ENCODE measurements around the gene CACNB1. TPM values are rescaled to one million over a fixed set of nuclear protein-coding genes. Genes with fewer than 3 reads are reported as not detected.

The CACNB1 gene
- total RNA-seq, 1 donor = 4.5 TPM

- no peaks in the 10 kb centered on the region for H3K27me3 ChIP-seq (ENCODE audit: insufficient read depth, low read length)
- H3K4me1 ChIP-seq (ENCODE audit: insufficient read depth, low read length) = peaks cover 9% of the 10 kb centered on the region
- no peaks in the 10 kb centered on the region for H3K9me3 ChIP-seq (ENCODE audit: low read depth, low read length)
- H3K4me3 ChIP-seq (ENCODE audit: low read length) = no peak overlapping the region
These were observed 72.2 kb downstream of the CACNB1 start for GRCh38 chr17:39125143-39125875.

GRCh38 chr17:39123627-39124026, 73.8 kb downstream of the CACNB1 start:
- Histone ChIP-seq H3K4me3 (ENCODE audit: low read length) (no peak overlapping the region), H3K4me1 (ENCODE audit: insufficient read depth, low read length) (peaks cover 22% of the 10 kb centered on the region), H3K27me3 (ENCODE audit: insufficient read depth, low read length) (no peaks in the 10 kb centered on the region), H3K9me3 (ENCODE audit: low read depth, low read length) (no peaks in the 10 kb centered on the region)

Other genes with a start within 250 kb of the CACNB1 start
- gene FBXO47, start 230.3 kb downstream of the CACNB1 start, total RNA-seq = not detected
- gene PLXDC1, start 46.0 kb downstream of the CACNB1 start, total RNA-seq = 9.6 TPM
- not detected for gene ARL5C, start 31.5 kb downstream of the CACNB1 start, total RNA-seq
- 3,292 TPM for gene RPL19, start 2.6 kb upstream of the CACNB1 start, total RNA-seq
- gene STAC2, start 28.3 kb upstream of the CACNB1 start, total RNA-seq = not detected
- 15.8 TPM for gene FBXL20, start 204.0 kb upstream of the CACNB1 start, total RNA-seq

Data from mononuclear cell (primary cell).